GM12878 (cell line): ENCODE measurements around the gene ZNF429.

Source experiments
- FOXK2 ChIP-seq: fragments of 450-650 bp; IDR thresholded peaks from 2 replicates; pipeline ENCODE4 v1.6.1; 2017; ENCODE audit warnings: mild to moderate bottlenecking, moderate library complexity
- NR2C2 ChIP-seq: IDR thresholded peaks from 2 replicates; pipeline ENCODE4 v1.6.1; 2011; ENCODE audit warnings: borderline replicate concordance, low read depth; ENCODE audit not compliant: control insufficient read depth, insufficient read length
- POLR2AphosphoS5 ChIP-seq: IDR thresholded peaks from 2 replicates; pipeline ENCODE4 v1.6.1; 2011; ENCODE audit warnings: mild to moderate bottlenecking, low read length, inconsistent platforms
- ZNF274 ChIP-seq: IDR thresholded peaks from one replicate; pipeline ENCODE4 v1.8.0; 2011; ENCODE audit not compliant: insufficient read length, insufficient read depth
- TF ChIP-seq, protein P1 (sequence below), 3 experiments: IDR thresholded peaks in 2 of 3; conservative IDR thresholded peaks in 1 of 3; 2 replicates each; pipeline ENCODE4 v1.5.1; 2011; ENCODE audit warnings: low read depth in 3 of 3, low read length in 3 of 3, mild to moderate bottlenecking in 3 of 3, control low read depth in 2 of 3, moderate library complexity in 2 of 3, inconsistent platforms in 1 of 3, mixed read lengths in 1 of 3; ENCODE audit not compliant: control insufficient read depth in 2 of 3, insufficient read depth in 1 of 3; ENCODE audit errors: extremely low read depth in 1 of 3
- TF ChIP-seq, protein P2 (sequence below): fragments of 450-650 bp; formaldehyde crosslinking; IDR thresholded peaks from 2 replicates; pipeline ENCODE4 v1.4.0; 2022; ENCODE audit warnings: mild to moderate bottlenecking, moderate library complexity
- TF ChIP-seq, protein P3 (sequence below): fragments of 150-350 bp; IDR thresholded peaks from 2 replicates; pipeline ENCODE4 v1.6.1; 2016; ENCODE audit warnings: low read depth, low read length

GRCh38 chr19:21474671-21475181 is 30.7 kb upstream of the ZNF429 start:
- TF ChIP-seq NR2C2 (no peak), POLR2AphosphoS5 (no peak), ZNF274 (no peak), FOXK2 (no peak)
- TF ChIP-seq, protein P1, sequence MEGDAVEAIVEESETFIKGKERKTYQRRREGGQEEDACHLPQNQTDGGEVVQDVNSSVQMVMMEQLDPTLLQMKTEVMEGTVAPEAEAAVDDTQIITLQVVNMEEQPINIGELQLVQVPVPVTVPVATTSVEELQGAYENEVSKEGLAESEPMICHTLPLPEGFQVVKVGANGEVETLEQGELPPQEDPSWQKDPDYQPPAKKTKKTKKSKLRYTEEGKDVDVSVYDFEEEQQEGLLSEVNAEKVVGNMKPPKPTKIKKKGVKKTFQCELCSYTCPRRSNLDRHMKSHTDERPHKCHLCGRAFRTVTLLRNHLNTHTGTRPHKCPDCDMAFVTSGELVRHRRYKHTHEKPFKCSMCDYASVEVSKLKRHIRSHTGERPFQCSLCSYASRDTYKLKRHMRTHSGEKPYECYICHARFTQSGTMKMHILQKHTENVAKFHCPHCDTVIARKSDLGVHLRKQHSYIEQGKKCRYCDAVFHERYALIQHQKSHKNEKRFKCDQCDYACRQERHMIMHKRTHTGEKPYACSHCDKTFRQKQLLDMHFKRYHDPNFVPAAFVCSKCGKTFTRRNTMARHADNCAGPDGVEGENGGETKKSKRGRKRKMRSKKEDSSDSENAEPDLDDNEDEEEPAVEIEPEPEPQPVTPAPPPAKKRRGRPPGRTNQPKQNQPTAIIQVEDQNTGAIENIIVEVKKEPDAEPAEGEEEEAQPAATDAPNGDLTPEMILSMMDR (IDR thresholded peaks at IDR 0.05 in 2 of 3, conservative IDR thresholded peaks at IDR 0.05 in 1 of 3; ENCODE audit: control insufficient read depth in 2 of 3, extremely low read depth in 1 of 3, insufficient read depth in 1 of 3, low read depth in 3 of 3, low read length in 3 of 3): no peak
- TF ChIP-seq, protein P2, sequence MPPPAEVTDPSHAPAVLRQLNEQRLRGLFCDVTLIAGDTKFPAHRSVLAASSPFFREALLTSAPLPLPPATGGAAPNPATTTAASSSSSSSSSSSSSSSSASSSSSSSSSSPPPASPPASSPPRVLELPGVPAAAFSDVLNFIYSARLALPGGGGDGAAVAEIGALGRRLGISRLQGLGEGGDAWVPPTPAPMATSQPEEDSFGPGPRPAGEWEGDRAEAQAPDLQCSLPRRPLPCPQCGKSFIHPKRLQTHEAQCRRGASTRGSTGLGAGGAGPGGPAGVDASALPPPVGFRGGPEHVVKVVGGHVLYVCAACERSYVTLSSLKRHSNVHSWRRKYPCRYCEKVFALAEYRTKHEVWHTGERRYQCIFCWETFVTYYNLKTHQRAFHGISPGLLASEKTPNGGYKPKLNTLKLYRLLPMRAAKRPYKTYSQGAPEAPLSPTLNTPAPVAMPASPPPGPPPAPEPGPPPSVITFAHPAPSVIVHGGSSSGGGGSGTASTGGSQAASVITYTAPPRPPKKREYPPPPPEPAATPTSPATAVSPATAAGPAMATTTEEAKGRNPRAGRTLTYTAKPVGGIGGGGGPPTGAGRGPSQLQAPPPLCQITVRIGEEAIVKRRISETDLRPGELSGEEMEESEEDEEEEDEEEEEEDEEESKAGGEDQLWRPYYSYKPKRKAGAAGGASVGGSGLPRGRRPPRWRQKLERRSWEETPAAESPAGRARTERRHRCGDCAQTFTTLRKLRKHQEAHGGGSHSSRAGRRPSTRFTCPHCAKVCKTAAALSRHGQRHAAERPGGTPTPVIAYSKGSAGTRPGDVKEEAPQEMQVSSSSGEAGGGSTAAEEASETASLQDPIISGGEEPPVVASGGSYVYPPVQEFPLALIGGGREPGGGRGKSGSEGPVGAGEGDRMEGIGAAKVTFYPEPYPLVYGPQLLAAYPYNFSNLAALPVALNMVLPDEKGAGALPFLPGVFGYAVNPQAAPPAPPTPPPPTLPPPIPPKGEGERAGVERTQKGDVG: no peak
- TF ChIP-seq, protein P3, sequence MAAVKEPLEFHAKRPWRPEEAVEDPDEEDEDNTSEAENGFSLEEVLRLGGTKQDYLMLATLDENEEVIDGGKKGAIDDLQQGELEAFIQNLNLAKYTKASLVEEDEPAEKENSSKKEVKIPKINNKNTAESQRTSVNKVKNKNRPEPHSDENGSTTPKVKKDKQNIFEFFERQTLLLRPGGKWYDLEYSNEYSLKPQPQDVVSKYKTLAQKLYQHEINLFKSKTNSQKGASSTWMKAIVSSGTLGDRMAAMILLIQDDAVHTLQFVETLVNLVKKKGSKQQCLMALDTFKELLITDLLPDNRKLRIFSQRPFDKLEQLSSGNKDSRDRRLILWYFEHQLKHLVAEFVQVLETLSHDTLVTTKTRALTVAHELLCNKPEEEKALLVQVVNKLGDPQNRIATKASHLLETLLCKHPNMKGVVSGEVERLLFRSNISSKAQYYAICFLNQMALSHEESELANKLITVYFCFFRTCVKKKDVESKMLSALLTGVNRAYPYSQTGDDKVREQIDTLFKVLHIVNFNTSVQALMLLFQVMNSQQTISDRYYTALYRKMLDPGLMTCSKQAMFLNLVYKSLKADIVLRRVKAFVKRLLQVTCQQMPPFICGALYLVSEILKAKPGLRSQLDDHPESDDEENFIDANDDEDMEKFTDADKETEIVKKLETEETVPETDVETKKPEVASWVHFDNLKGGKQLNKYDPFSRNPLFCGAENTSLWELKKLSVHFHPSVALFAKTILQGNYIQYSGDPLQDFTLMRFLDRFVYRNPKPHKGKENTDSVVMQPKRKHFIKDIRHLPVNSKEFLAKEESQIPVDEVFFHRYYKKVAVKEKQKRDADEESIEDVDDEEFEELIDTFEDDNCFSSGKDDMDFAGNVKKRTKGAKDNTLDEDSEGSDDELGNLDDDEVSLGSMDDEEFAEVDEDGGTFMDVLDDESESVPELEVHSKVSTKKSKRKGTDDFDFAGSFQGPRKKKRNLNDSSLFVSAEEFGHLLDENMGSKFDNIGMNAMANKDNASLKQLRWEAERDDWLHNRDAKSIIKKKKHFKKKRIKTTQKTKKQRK: no peak
